IMR-90 (cell line): Measurements from ENCODE around the gene OR7A17. TPM values are rescaled to one million over a fixed set of nuclear protein-coding genes. Genes with fewer than 3 reads are reported as not detected.

Experiments used
- ATAC-seq: fragments of 200-7000 bp; cut with Tn5 transposase; 2 replicates; pipeline ENCODE4 v1.9.1; 2020; ENCODE audit warnings: low read depth, mild to moderate bottlenecking, moderate library complexity
- BruUV-seq: library from RNA; stranded (reverse); fragments of 400-500 nt; replicated peaks from 2 replicates; lab custom pipeline; 2021; lab: Mats Ljungman, UMichigan
- CTCF ChIA-PET: fragments of 300-600 bp; formaldehyde crosslinking; extraction: SDS; loops from one replicate; lab custom pipeline; 2021; ENCODE audit warnings: antibody characterized with exemption; lab: Yijun Ruan, JAX
- POLR2A ChIA-PET: fragments of 300-600 bp; sonication (Branson Sonifier 250); formaldehyde crosslinking; loops from one replicate; lab custom pipeline; 2022; ENCODE audit warnings: antibody characterized with exemption; ENCODE audit not compliant: unreplicated experiment; lab: Charles Lee
- DNase-seq: peaks from one replicate; pipeline ENCODE4 v3.0.0; 2013
- H2AFZ ChIP-seq: replicated peaks from 2 replicates; pipeline ENCODE3; 2013; ENCODE audit warnings: low read length, mild to moderate bottlenecking; ENCODE audit not compliant: poor library complexity
- H2AK5ac ChIP-seq: 2 replicates; pipeline ENCODE4 v1.6.1; 2013; ENCODE audit warnings: low read depth, low read length, inconsistent platforms
- H2AK9ac ChIP-seq: replicated peaks from 2 replicates; pipeline ENCODE3; 2013; ENCODE audit warnings: mild to moderate bottlenecking, low read depth, low read length, moderate library complexity; ENCODE audit not compliant: poor library complexity
- H2BK120ac ChIP-seq: 2 replicates; pipeline ENCODE4 v1.6.1; 2013; ENCODE audit warnings: low read depth, low read length, inconsistent platforms
- H2BK15ac ChIP-seq: 3 replicates; pipeline ENCODE4 v1.6.1; 2013; ENCODE audit warnings: low read depth, low read length, inconsistent platforms
- H2BK20ac ChIP-seq: 2 replicates; pipeline ENCODE4 v1.6.1; 2013; ENCODE audit warnings: low read depth, mild to moderate bottlenecking, inconsistent platforms, low read length, moderate library complexity
- H2BK5ac ChIP-seq: 2 replicates; pipeline ENCODE4 v1.6.1; 2013; ENCODE audit warnings: mild to moderate bottlenecking, low read depth, low read length, inconsistent platforms; ENCODE audit not compliant: poor library complexity, severe bottlenecking
- H3K14ac ChIP-seq: replicated peaks from 2 replicates; pipeline ENCODE4 v1.6.1; 2013; ENCODE audit warnings: low read depth, low read length, inconsistent platforms
- H3K18ac ChIP-seq: 2 replicates; pipeline ENCODE4 v1.6.1; 2013; ENCODE audit warnings: low read depth, low read length, control low read depth
- H3K23ac ChIP-seq: 2 replicates; pipeline ENCODE4 v1.6.1; 2013; ENCODE audit warnings: low read depth, low read length, inconsistent platforms
- H3K27ac ChIP-seq: 2 replicates; pipeline ENCODE4 v1.5.1; 2013; ENCODE audit warnings: mild to moderate bottlenecking, control low read depth, low read length; ENCODE audit not compliant: insufficient read depth
- H3K27me3 ChIP-seq: 2 replicates; pipeline ENCODE4 v1.6.1; 2013; ENCODE audit warnings: low read length; ENCODE audit not compliant: control insufficient read depth, insufficient read depth
- H3K36me3 ChIP-seq: 2 replicates; pipeline ENCODE4 v1.6.1; 2013; ENCODE audit warnings: low read length, mixed read lengths; ENCODE audit not compliant: control insufficient read depth, insufficient read depth
- H3K4ac ChIP-seq: 2 replicates; pipeline ENCODE4 v1.6.1; 2013; ENCODE audit warnings: low read depth, low read length, inconsistent platforms
- H3K4me1 ChIP-seq: 2 replicates; pipeline ENCODE4 v1.6.1; 2013; ENCODE audit warnings: low read length, mixed read lengths; ENCODE audit not compliant: control insufficient read depth, insufficient read depth
- H3K4me2 ChIP-seq: 2 replicates; pipeline ENCODE4 v1.6.1; 2013; ENCODE audit warnings: low read depth, mild to moderate bottlenecking, control low read depth, low read length, moderate library complexity
- H3K4me3 ChIP-seq: 2 replicates; pipeline ENCODE4 v1.5.1; 2013; ENCODE audit warnings: low read depth, mild to moderate bottlenecking, control low read depth, low read length, moderate library complexity; ENCODE audit not compliant: insufficient read depth
- H3K56ac ChIP-seq: 2 replicates; pipeline ENCODE4 v1.6.1; 2013; ENCODE audit warnings: low read length, inconsistent platforms; ENCODE audit not compliant: insufficient read depth; ENCODE audit errors: extremely low read depth
- H3K79me1 ChIP-seq, 2 experiments: 2 replicates each; pipeline ENCODE4 v1.6.1; 2013; ENCODE audit warnings: low read length in 2 of 2, inconsistent platforms in 1 of 2, low read depth in 1 of 2
- H3K9ac ChIP-seq: 2 replicates; pipeline ENCODE4 v1.6.1; 2013; ENCODE audit warnings: low read depth, low read length, control low read depth
- H3K9me1 ChIP-seq: 2 replicates; pipeline ENCODE4 v1.6.1; 2013; ENCODE audit warnings: low read length, inconsistent platforms; ENCODE audit not compliant: insufficient read depth
- H3K9me3 ChIP-seq: 2 replicates; pipeline ENCODE4 v1.6.1; 2013; ENCODE audit warnings: low read length; ENCODE audit not compliant: control insufficient read depth, insufficient read depth
- H4K20me1 ChIP-seq: 2 replicates; pipeline ENCODE4 v1.6.1; 2013; ENCODE audit warnings: low read length, inconsistent platforms; ENCODE audit not compliant: insufficient read depth
- H4K5ac ChIP-seq: 2 replicates; pipeline ENCODE4 v1.6.1; 2013; ENCODE audit warnings: mild to moderate bottlenecking, low read depth, low read length, control low read depth
- H4K8ac ChIP-seq, 2 experiments: 2 replicates each; pipeline ENCODE4 v1.6.1; 2013; ENCODE audit warnings: low read depth in 2 of 2, low read length in 2 of 2, control low read depth in 1 of 2, inconsistent platforms in 1 of 2
- H4K91ac ChIP-seq: 2 replicates; pipeline ENCODE4 v1.6.1; 2013; ENCODE audit warnings: low read depth, low read length, inconsistent platforms; ENCODE audit not compliant: insufficient read depth
- BHLHE40 ChIP-seq: fragments of 150-350 bp; IDR thresholded peaks from 2 replicates; pipeline ENCODE4 v1.6.1; 2016; ENCODE audit warnings: mild to moderate bottlenecking, low read depth, low read length
- CEBPB ChIP-seq: IDR thresholded peaks from 2 replicates; pipeline ENCODE4 v1.6.1; 2012; ENCODE audit warnings: low read depth, low read length, improper control_type of control experiment
- CHD1 ChIP-seq: IDR thresholded peaks from 2 replicates; pipeline ENCODE4 v1.6.1; 2012; ENCODE audit warnings: low read depth, low read length, improper control_type of control experiment
- CTCF ChIP-seq: conservative IDR thresholded peaks from 2 replicates; pipeline ENCODE4 v1.5.1; 2012; ENCODE audit warnings: mild to moderate bottlenecking, low read depth, low read length, improper control_type of control experiment
- ELK1 ChIP-seq: fragments of 150-350 bp; IDR thresholded peaks from 2 replicates; pipeline ENCODE4 v1.6.1; 2016; ENCODE audit warnings: low read depth, mild to moderate bottlenecking, low read length, moderate library complexity, borderline replicate concordance
- FOS ChIP-seq: fragments of 150-350 bp; IDR thresholded peaks from 2 replicates; pipeline ENCODE4 v1.6.1; 2016; ENCODE audit warnings: low read depth, low read length
- MAFK ChIP-seq: IDR thresholded peaks from 2 replicates; pipeline ENCODE4 v1.6.1; 2012; ENCODE audit warnings: low read depth, low read length, improper control_type of control experiment
- MAZ ChIP-seq: IDR thresholded peaks from 2 replicates; pipeline ENCODE4 v1.6.1; 2012; ENCODE audit warnings: low read depth, mild to moderate bottlenecking, low read length, improper control_type of control experiment, moderate library complexity, borderline replicate concordance
- MXI1 ChIP-seq: IDR thresholded peaks from 2 replicates; pipeline ENCODE4 v1.6.1; 2012; ENCODE audit warnings: low read depth, mild to moderate bottlenecking, low read length, moderate library complexity, borderline replicate concordance
- NFE2L2 ChIP-seq: fragments of 150-350 bp; IDR thresholded peaks from 2 replicates; pipeline ENCODE4 v1.6.1; 2016; ENCODE audit warnings: low read depth, mild to moderate bottlenecking, low read length
- POLR2A ChIP-seq: IDR thresholded peaks from 2 replicates; pipeline ENCODE4 v1.6.1; 2012; ENCODE audit warnings: mild to moderate bottlenecking, low read depth, low read length
- RAD21 ChIP-seq: IDR thresholded peaks from 2 replicates; pipeline ENCODE4 v1.6.1; 2012; ENCODE audit warnings: low read length, improper control_type of control experiment
- RCOR1 ChIP-seq: IDR thresholded peaks from 2 replicates; pipeline ENCODE4 v1.6.1; 2012; ENCODE audit warnings: mild to moderate bottlenecking, low read length, improper control_type of control experiment; ENCODE audit not compliant: insufficient replicate concordance
- RFX5 ChIP-seq: IDR thresholded peaks from 2 replicates; pipeline ENCODE4 v1.8.0; 2012; ENCODE audit warnings: low read depth, mild to moderate bottlenecking, low read length, moderate library complexity
- SMC3 ChIP-seq: fragments of 150-350 bp; IDR thresholded peaks from 2 replicates; pipeline ENCODE4 v1.6.1; 2016; ENCODE audit warnings: low read depth, mild to moderate bottlenecking, antibody characterized with exemption, low read length, moderate library complexity
- USF2 ChIP-seq: fragments of 150-350 bp; IDR thresholded peaks from 2 replicates; pipeline ENCODE4 v1.6.1; 2017; ENCODE audit warnings: mild to moderate bottlenecking, antibody characterized with exemption, low read length, low read depth
- WGBS, 2 experiments: methylation state at CpG; one replicate each; pipeline versions ENCODE4 v1.1.5 to v1.1.7; 2013; ENCODE audit warnings: missing lambda C conversion rate in 2 of 2; ENCODE audit not compliant: insufficient read length in 1 of 2; ENCODE audit errors: extremely low coverage in 2 of 2; 5-methylcytosine and 5-hydroxymethylcytosine counted together
- dilution Hi-C: fragments of 300-500 bp; cut with HindIII; formaldehyde crosslinking; loops from one replicate; pipeline ENCODE4 v1.14.3; 2018; ENCODE audit warnings: low sequenced_read_pairs; ENCODE audit not compliant: unreplicated experiment
- in situ Hi-C: fragments of 300-500 bp; cut with MboI; formaldehyde crosslinking; loops from 3 replicates; pipeline ENCODE4 v1.14.3; 2019; ENCODE audit warnings: low sequenced_read_pairs, inconsistent platforms, mixed read lengths
- intact Hi-C: fragments of 100-400 bp; cut with micrococcal nuclease; formaldehyde crosslinking; loops from 2 replicates; pipeline ENCODE4 v1.10.0; 2022
- polyA plus RNA-seq, 3 experiments: library from polyadenylated mRNA; depleted of rRNA; stranded (reverse); fragments of >200 nt; gene quantifications; 2 replicates each; pipeline ENCODE4 v1.2.3, GENCODE V29; 2012; ENCODE audit warnings: low replicate concordance in 1 of 3
- total RNA-seq: library from RNA; depleted of rRNA; stranded (reverse); fragments of >200 nt; gene quantifications from 2 replicates; pipeline ENCODE4 v1.2.3, GENCODE V29; 2012

Gene OR7A17
- total and polyA plus RNA-seq, 2 of the 4 experiments (the other 2 are of a cell fraction): not detected

GRCh38 chr19:14835011-14835410, 50.9 kb downstream of the OR7A17 start, which contains the start of the genes OR7A5 and OR7C1:
OR7A5 (minus strand) TSS chr19:14835185; CDS start chr19:14828241, 6,944 bp downstream.
OR7C1 (minus strand) TSS chr19:14835185; CDS start chr19:14800136, 35,049 bp downstream.
- H2AK9ac ChIP-seq: no peak within 1 kb of the TSS
- no peak within 1 kb of the TSS for H2BK20ac ChIP-seq
- dilution Hi-C loops: no loop called here
- H3K36me3 ChIP-seq: no peaks in the 10 kb centered on the region
- no peak within 1 kb of the TSS for H3K9ac ChIP-seq
- no peak within 1 kb of the TSS for H3K4me3 ChIP-seq
- no peak within 1 kb of the TSS for H3K56ac ChIP-seq
- H2AK5ac ChIP-seq: no peak within 1 kb of the TSS
- no peak within 1 kb of the TSS for H3K14ac ChIP-seq
- H2AFZ ChIP-seq: no peak within 1 kb of the TSS
- in situ Hi-C loops: no loop called here
- no TSS peak for BruUV-seq
- H2BK15ac ChIP-seq: no peak within 1 kb of the TSS
- TF ChIP-seq USF2 (no peak), RCOR1 (no peak), BHLHE40 (no peak), MAZ (no peak), RAD21 (no peak), CEBPB (no peak), FOS (no peak), NFE2L2 (no peak), SMC3 (no peak), CTCF (no peak), ELK1 (no peak), MXI1 (no peak), RFX5 (no peak), CHD1 (no peak), MAFK (no peak), POLR2A (no peak)
- ChIA-PET POLR2A (no interaction called here), CTCF (no interaction called here)
- no peaks in the 10 kb centered on the region for H4K20me1 ChIP-seq
- no CpG with 5 or more reads among the region's 1 CpG for WGBS, 2 experiments
- peaks cover 4% of the 10 kb centered on the region; the same call in 1 of the 2 replicates for H3K9me3 ChIP-seq
- intact Hi-C loops: no loop called here
- no peak within 1 kb of the TSS for H3K4me2 ChIP-seq
- H3K4me1 ChIP-seq: no peaks in the 10 kb centered on the region
- H4K8ac ChIP-seq: no peak within 1 kb of the TSS
- H2BK120ac ChIP-seq: no peak within 1 kb of the TSS
- ATAC-seq (no peak), DNase-seq (no peak)
- H2BK5ac ChIP-seq: no peak within 1 kb of the TSS
- no peak within 1 kb of the TSS for H3K4ac ChIP-seq
- no peak within 1 kb of the TSS for H3K23ac ChIP-seq
- H4K5ac ChIP-seq: no peak within 1 kb of the TSS
- H3K9me1 ChIP-seq: no peaks in the 10 kb centered on the region
- H3K27me3 ChIP-seq: no peaks in the 10 kb centered on the region
- H3K18ac ChIP-seq: no peak within 1 kb of the TSS
- H3K79me1 ChIP-seq: no peaks in the 10 kb centered on the region
- no peak within 1 kb of the TSS for H4K91ac ChIP-seq
- no peak within 1 kb of the TSS for H3K27ac ChIP-seq
